ENCODE results near the gene DLGAP1. TPM values are rescaled to one million over a fixed set of nuclear protein-coding genes. Genes with fewer than 3 reads are reported as not detected.

The DLGAP1 gene
- total and polyA plus RNA-seq, 2 experiments from 2014 or later: 17.0 to 48.5 TPM

DNA sequence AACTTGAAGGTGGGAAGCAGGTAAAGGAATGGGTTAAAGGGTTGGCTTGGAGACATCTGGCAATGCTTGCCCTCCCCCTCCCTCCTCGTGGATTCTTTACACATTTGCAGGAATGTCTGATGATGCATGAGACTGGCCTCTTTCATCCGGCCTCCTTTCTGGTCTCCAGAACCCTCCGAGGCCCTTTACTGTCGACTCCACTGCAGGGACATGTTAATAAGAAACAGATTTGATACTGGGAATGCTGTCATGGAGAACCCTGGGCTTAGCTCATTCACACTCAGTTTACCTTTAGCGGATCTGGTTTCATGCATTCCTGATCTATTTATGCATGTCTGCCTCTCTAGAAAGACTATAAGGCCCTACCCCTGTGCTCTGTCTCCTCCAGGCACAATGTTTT is 766.4 kb downstream of the DLGAP1 start (continued):
- TF ChIP-seq, protein P1, sequence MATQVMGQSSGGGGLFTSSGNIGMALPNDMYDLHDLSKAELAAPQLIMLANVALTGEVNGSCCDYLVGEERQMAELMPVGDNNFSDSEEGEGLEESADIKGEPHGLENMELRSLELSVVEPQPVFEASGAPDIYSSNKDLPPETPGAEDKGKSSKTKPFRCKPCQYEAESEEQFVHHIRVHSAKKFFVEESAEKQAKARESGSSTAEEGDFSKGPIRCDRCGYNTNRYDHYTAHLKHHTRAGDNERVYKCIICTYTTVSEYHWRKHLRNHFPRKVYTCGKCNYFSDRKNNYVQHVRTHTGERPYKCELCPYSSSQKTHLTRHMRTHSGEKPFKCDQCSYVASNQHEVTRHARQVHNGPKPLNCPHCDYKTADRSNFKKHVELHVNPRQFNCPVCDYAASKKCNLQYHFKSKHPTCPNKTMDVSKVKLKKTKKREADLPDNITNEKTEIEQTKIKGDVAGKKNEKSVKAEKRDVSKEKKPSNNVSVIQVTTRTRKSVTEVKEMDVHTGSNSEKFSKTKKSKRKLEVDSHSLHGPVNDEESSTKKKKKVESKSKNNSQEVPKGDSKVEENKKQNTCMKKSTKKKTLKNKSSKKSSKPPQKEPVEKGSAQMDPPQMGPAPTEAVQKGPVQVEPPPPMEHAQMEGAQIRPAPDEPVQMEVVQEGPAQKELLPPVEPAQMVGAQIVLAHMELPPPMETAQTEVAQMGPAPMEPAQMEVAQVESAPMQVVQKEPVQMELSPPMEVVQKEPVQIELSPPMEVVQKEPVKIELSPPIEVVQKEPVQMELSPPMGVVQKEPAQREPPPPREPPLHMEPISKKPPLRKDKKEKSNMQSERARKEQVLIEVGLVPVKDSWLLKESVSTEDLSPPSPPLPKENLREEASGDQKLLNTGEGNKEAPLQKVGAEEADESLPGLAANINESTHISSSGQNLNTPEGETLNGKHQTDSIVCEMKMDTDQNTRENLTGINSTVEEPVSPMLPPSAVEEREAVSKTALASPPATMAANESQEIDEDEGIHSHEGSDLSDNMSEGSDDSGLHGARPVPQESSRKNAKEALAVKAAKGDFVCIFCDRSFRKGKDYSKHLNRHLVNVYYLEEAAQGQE (IDR thresholded peaks at IDR 0.05; ENCODE audit: unreplicated experiment): no peak
- TF ChIP-seq POLR2AphosphoS5 (IDR thresholded peaks at IDR 0.05; ENCODE audit: low read depth): no peak
- TF ChIP-seq, protein P2, sequence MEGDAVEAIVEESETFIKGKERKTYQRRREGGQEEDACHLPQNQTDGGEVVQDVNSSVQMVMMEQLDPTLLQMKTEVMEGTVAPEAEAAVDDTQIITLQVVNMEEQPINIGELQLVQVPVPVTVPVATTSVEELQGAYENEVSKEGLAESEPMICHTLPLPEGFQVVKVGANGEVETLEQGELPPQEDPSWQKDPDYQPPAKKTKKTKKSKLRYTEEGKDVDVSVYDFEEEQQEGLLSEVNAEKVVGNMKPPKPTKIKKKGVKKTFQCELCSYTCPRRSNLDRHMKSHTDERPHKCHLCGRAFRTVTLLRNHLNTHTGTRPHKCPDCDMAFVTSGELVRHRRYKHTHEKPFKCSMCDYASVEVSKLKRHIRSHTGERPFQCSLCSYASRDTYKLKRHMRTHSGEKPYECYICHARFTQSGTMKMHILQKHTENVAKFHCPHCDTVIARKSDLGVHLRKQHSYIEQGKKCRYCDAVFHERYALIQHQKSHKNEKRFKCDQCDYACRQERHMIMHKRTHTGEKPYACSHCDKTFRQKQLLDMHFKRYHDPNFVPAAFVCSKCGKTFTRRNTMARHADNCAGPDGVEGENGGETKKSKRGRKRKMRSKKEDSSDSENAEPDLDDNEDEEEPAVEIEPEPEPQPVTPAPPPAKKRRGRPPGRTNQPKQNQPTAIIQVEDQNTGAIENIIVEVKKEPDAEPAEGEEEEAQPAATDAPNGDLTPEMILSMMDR (conservative IDR thresholded peaks at IDR 0.05; ENCODE audit: low read depth in 2 of 2): no peak
- no peak for TF ChIP-seq ZNF331 (CRISPR knock-in tag; IDR thresholded peaks at IDR 0.05; ENCODE audit: low read depth)
- no peak for TF ChIP-seq EZH2 (IDR thresholded peaks at IDR 0.05; ENCODE audit: low read depth, unreplicated experiment)
- no peak for TF ChIP-seq JUNB (IDR thresholded peaks at IDR 0.05; ENCODE audit: unreplicated experiment)

DNA sequence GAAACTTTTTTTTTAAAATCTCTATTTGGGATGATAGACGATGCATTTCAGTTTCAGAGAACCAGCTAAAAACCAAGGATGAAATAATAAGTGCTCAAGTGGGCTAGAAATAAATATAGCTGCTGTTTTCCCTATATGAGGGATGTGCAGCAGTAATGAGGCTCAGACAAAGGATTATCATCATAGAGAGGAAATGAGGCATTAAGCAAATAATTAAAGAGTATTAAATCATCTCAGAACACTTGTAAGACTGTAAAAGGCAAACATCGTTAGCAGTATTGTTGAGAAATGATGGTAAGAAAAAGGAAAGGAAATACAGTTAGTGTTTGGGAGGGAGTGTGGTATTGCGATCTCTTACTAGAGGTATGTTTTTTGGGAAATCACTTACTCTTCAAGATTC is 771.6 kb downstream of the DLGAP1 start:
- DNase-seq (ENCODE audit: low spot score): no peak
- no peaks in the 10 kb centered on the region for H3K27me3 Mint-ChIP-seq (ENCODE audit: insufficient read depth, low read depth, poor library complexity)
- H3K27me3 ChIP-seq (ENCODE audit: insufficient read depth): no peaks in the 10 kb centered on the region
- peaks cover 23% of the 10 kb centered on the region for H3K36me3 Mint-ChIP-seq (ENCODE audit: low read depth)
- ATAC-seq: no peak
- no peaks in the 10 kb centered on the region for H3K4me1 ChIP-seq (ENCODE audit: insufficient read depth)
- H4K20me1 ChIP-seq (replicated peaks; ENCODE audit: insufficient read depth): no peaks in the 10 kb centered on the region
- peaks cover 13% of the 10 kb centered on the region for H3K4me1 Mint-ChIP-seq
- H3K4me3 ChIP-seq: no peak overlapping the region
- no peak overlapping the region for H3K27ac Mint-ChIP-seq
- peaks cover 15% of the 10 kb centered on the region for H3K9me3 Mint-ChIP-seq
- no peaks in the 10 kb centered on the region for H3K79me2 ChIP-seq (replicated peaks; ENCODE audit: insufficient read depth)
- no peak overlapping the region for H2AFZ ChIP-seq
- H3K4me3 Mint-ChIP-seq: no peak overlapping the region
- H3K36me3 ChIP-seq (ENCODE audit: insufficient read depth): no peaks in the 10 kb centered on the region
- no peak overlapping the region for H3K27ac ChIP-seq (ENCODE audit: low read depth)
- H3K9me2 ChIP-seq (ENCODE audit: insufficient read depth): 0 out of 2 replicates have a peak, but pooled peaks cover 2% of the 10 kb centered on the region
- H3F3A ChIP-seq (replicated peaks; ENCODE audit: low read depth): no peaks in the 10 kb centered on the region
- H3K4me2 ChIP-seq: no peak overlapping the region
- no peak for TF ChIP-seq ZNF331 (CRISPR knock-in tag; IDR thresholded peaks at IDR 0.05; ENCODE audit: low read depth)
- TF ChIP-seq ZNF114 (CRISPR knock-in tag; IDR thresholded peaks at IDR 0.05): no peak
- TF ChIP-seq EZH2phosphoT487 (IDR thresholded peaks at IDR 0.05; ENCODE audit: unreplicated experiment): no peak
- no peak for TF ChIP-seq POLR2AphosphoS5 (IDR thresholded peaks at IDR 0.05; ENCODE audit: low read depth)
- no peak for TF ChIP-seq CREB1 (CRISPR knock-in tag; IDR thresholded peaks at IDR 0.05; ENCODE audit: low read depth)
- TF ChIP-seq, protein P1 (IDR thresholded peaks at IDR 0.05; ENCODE audit: unreplicated experiment): no peak
- no peak for TF ChIP-seq NANOG (IDR thresholded peaks at IDR 0.05; ENCODE audit: borderline replicate concordance)
- TF ChIP-seq, protein P2 (conservative IDR thresholded peaks at IDR 0.05; ENCODE audit: low read depth in 2 of 2): no peak

Measured in GM23338 (cell line).